Subcutaneous abdominal adipose tissue (tissue), 5 donors: Measurements from ENCODE around the gene CD1C.

ENCODE experiments used
- H3K27ac ChIP-seq: one replicate; pipeline ENCODE4 v1.7.0; 2013; ENCODE audit warnings: low read depth, mild to moderate bottlenecking, inconsistent platforms, low read length, moderate library complexity
- H3K27me3 ChIP-seq, 5 donors: one replicate each; pipeline ENCODE4 v1.7.0; 2013; ENCODE audit warnings: low read length in 5 of 5, inconsistent platforms in 1 of 5; ENCODE audit not compliant: control insufficient read depth in 5 of 5, insufficient read depth in 4 of 5
- H3K36me3 ChIP-seq, 5 donors: one replicate each; pipeline ENCODE4 v1.7.0; 2013; ENCODE audit warnings: low read length in 5 of 5; ENCODE audit not compliant: control insufficient read depth in 5 of 5, insufficient read depth in 5 of 5
- H3K4me1 ChIP-seq, 5 donors: one replicate each; pipeline ENCODE4 v1.7.0; 2013; ENCODE audit warnings: low read length in 5 of 5, mild to moderate bottlenecking in 3 of 5, moderate library complexity in 1 of 5; ENCODE audit not compliant: control insufficient read depth in 5 of 5, insufficient read depth in 5 of 5
- H3K4me3 ChIP-seq, 5 donors: one replicate each; pipeline ENCODE4 v1.7.0; 2013; ENCODE audit warnings: low read length in 5 of 5, low read depth in 1 of 5
- H3K9ac ChIP-seq, 5 donors: one replicate each; pipeline ENCODE4 v1.7.0; 2013; ENCODE audit warnings: low read length in 5 of 5, mild to moderate bottlenecking in 4 of 5, moderate library complexity in 3 of 5
- H3K9me3 ChIP-seq, 5 donors: one replicate each; pipeline ENCODE4 v1.7.0; 2013; ENCODE audit warnings: low read length in 5 of 5; ENCODE audit not compliant: control insufficient read depth in 5 of 5
- donor health status: healthy.
- donor health status: healthy.
- donor health status: healthy.
- donor health status: healthy.
- donor health status: healthy.

CD1C gene

DNA sequence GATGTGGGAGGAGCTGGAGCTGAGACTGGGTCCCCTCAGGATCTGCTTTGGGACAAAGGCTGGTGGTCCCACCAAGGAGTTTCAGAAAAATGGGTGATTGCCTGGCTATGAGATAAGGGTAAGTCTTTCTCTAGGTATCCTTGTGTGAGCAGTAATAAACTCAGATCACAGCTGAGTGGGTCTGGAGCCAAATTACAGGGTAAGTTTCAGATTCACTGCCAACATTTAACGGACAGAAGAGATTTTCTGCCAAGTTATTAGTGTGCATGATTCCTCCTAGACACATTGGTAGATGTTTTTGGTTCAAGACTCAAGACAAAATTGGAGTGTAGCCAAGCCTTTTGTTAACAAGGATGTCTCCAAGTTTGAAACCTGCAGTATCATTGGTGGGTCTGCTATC, 34.1 kb downstream of the CD1C start:
- H3K9me3 ChIP-seq = peaks cover 0 to 4% (median 0%) of the 10 kb centered on the region in 5 donors
- H3K27ac ChIP-seq = no peak overlapping the region
- no peaks in the 10 kb centered on the region for H3K36me3 ChIP-seq
- H3K4me1 ChIP-seq = no peaks in the 10 kb centered on the region
- peaks cover 0 to 2% (median 0%) of the 10 kb centered on the region in 5 donors for H3K27me3 ChIP-seq
- H3K4me3 ChIP-seq = no peak overlapping the region
- no peak overlapping the region for H3K9ac ChIP-seq

DNA sequence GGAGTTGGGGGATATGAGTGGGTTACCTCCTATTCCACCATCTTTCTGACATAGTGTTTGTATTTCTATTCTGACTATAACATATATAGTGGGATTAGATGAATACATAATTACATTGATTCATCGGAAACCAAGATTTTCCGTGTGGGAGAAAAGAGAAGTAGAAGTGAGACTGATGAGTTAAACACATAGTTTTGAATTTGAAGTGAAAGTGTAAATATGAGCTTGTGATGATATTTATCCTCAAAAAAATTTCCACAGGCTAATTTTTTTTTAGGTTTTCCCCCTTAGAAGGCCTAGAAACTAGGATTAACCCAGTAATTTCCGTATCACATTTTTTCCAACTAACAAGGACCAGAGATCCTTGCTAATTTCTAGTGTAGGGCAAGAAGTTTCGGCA, 34.7 kb downstream of the CD1C start:
- Histone ChIP-seq H3K4me3 (no peak overlapping the region), H3K9ac (no peak overlapping the region), H3K27me3 (peaks cover 0 to 2% (median 0%) of the 10 kb centered on the region in 5 donors), H3K9me3 (peaks cover 0 to 4% (median 0%) of the 10 kb centered on the region in 5 donors), H3K36me3 (no peaks in the 10 kb centered on the region), H3K4me1 (no peaks in the 10 kb centered on the region), H3K27ac (no peak overlapping the region)

DNA sequence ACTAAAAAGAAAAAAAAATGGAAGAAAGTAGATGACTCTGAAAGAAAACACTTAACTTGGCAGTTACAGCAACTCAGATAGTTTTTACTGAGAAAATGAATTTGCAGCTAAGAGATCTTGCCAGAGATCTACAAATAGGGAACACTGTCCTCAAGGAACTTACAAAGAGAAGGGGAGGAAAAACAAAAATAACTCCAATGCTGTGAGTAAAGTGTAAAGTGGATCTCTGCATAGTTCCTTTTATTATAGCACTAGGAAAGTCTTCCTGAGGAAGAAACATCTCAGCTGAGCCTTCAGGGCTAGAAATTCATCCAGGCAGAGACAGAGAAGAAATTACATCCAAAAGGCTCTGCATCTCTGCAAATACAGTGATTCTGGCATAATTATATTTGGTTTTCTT, 37.8 kb downstream of the CD1C start:
- H3K4me1 ChIP-seq = no peaks in the 10 kb centered on the region
- H3K36me3 ChIP-seq = no peaks in the 10 kb centered on the region
- H3K27me3 ChIP-seq = peaks cover 0 to 5% (median 0%) of the 10 kb centered on the region in 5 donors
- H3K27ac ChIP-seq = no peak overlapping the region
- H3K4me3 ChIP-seq = no peak overlapping the region
- no peak overlapping the region for H3K9ac ChIP-seq
- H3K9me3 ChIP-seq = peaks cover 0 to 4% (median 0%) of the 10 kb centered on the region in 5 donors

DNA sequence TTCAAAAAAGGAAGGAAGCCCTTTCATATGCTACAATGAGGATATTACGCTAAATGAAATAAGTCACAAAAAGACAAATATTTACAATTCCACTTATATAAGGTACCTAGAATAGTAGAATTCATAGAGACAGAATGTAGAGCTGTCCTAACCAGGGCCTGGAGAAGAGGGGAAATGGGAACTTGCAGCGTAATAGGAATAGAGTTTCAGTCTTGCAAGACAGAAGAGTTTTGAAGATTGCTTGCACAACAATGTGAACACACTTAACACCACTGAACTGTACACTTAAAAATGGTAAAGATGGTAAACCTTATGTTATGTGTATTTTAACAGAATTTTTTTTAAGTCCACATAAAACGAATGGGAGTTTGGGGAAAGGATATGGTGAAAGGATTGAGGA, 38.7 kb downstream of the CD1C start:
- Histone ChIP-seq H3K27me3 (peaks cover 0 to 5% (median 0%) of the 10 kb centered on the region in 5 donors), H3K4me3 (no peak overlapping the region), H3K9ac (no peak overlapping the region), H3K9me3 (peaks cover 0 to 1% (median 0%) of the 10 kb centered on the region in 5 donors), H3K36me3 (no peaks in the 10 kb centered on the region), H3K4me1 (no peaks in the 10 kb centered on the region), H3K27ac (no peak overlapping the region)

DNA sequence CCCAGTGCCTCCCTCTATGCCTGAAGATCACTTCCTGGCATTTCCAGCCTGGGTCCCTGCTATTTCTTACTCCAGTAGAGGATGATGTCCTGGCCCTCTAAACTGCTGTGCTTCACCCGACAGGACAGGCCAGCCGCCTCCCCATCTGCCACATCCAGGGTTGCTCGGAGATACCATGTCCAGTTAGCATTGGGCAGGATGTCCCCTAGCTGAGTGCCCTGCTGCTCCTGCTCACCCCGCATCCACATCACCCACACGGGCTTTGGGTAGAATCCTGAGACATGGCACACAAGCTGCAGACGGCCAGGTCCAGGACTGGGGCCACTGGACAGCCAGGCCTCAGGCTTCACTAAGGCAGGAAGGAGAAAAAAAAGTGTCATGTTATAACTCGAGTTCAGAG, 39.6 kb downstream of the CD1C start:
- Histone ChIP-seq H3K9ac (no peak overlapping the region), H3K4me1 (no peaks in the 10 kb centered on the region), H3K27ac (no peak overlapping the region), H3K9me3 (no peaks in the 10 kb centered on the region), H3K27me3 (peaks cover 0 to 3% (median 0%) of the 10 kb centered on the region in 5 donors), H3K4me3 (no peak overlapping the region), H3K36me3 (no peaks in the 10 kb centered on the region)

DNA sequence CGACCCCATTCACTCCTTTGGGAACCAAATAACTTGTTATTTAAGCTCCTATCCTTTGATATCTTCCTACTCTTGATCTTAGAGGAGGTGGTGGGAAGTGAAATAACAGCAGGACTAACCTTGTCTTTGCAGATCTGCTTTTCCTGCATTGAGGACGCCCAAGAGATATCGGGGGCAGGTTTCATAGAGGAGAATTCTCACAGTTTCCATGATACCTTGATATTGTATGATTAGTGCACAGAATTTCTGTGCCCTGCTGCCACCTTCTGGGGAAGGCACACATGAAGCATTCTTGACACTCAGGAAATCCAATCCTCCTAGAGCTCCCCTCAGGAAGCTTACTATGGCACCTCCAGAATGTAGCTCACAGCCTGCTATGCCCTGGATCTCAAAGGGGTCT, 40.0 kb downstream of the CD1C start:
- no peaks in the 10 kb centered on the region for H3K9me3 ChIP-seq
- H3K27me3 ChIP-seq = peaks cover 0 to 3% (median 0%) of the 10 kb centered on the region in 5 donors
- no peaks in the 10 kb centered on the region for H3K4me1 ChIP-seq
- no peak overlapping the region for H3K4me3 ChIP-seq
- H3K9ac ChIP-seq = no peak overlapping the region
- no peak overlapping the region for H3K27ac ChIP-seq
- no peaks in the 10 kb centered on the region for H3K36me3 ChIP-seq

DNA sequence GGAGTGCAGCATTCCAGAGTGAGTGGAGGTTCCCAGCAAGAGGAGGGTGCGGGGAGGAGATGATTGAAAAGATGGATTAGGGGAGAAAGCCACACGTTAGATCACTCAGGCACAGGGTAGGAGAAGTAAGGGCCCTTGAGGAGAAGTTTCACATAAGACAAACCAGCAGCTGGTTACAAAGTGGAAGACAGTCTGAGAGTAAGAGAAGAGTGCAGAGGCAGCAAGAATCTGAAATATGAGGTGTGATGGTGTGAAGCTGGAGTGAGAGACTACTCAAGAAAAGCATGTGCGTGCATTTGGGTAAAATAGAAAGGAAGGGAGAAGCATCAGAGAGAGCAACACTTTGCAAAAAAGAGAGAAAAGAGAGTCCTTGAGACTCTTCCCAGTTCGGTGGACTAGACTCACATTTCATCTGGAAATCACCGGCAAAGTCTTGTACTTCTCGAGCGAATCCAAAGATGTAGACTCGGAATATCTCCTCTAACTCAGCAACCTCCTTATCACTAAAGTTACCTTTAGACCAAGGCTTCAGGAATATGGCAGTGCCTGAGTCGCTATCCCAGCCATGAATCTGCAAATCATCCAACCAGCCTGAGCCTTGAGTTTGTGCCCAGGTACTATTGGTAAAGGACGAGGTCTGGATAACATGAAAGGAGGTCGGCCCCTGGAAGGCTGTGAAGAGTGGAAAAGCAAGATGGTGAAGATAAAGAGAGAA, 40.8 kb downstream of the CD1C start:
- Histone ChIP-seq H3K27ac (no peak overlapping the region), H3K36me3 (no peaks in the 10 kb centered on the region), H3K9me3 (no peaks in the 10 kb centered on the region), H3K4me3 (no peak overlapping the region), H3K9ac (no peak overlapping the region), H3K27me3 (peaks cover 0 to 3% (median 0%) of the 10 kb centered on the region in 5 donors), H3K4me1 (no peaks in the 10 kb centered on the region)

DNA sequence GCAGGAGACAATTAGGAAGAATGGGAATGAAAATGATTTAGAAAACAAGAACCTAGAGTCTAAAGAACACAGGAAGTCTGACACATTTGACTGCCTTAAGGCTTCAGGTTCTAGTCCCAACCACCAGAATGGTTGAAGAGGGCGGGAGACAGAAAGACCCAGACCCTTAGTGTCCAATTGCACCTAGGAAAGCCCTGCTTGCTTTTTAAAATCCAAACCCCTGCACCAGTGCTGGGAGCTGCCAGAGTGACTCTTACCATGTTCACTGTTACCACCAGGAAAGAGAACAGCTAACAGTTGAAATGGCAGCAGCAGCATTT, 41.3 kb downstream of the CD1C start:
- H3K9ac ChIP-seq = no peak overlapping the region
- H3K4me3 ChIP-seq = no peak overlapping the region
- no peaks in the 10 kb centered on the region for H3K4me1 ChIP-seq
- H3K9me3 ChIP-seq = no peaks in the 10 kb centered on the region
- no peak overlapping the region for H3K27ac ChIP-seq
- no peaks in the 10 kb centered on the region for H3K36me3 ChIP-seq
- H3K27me3 ChIP-seq = peaks cover 0 to 3% (median 0%) of the 10 kb centered on the region in 5 donors

DNA sequence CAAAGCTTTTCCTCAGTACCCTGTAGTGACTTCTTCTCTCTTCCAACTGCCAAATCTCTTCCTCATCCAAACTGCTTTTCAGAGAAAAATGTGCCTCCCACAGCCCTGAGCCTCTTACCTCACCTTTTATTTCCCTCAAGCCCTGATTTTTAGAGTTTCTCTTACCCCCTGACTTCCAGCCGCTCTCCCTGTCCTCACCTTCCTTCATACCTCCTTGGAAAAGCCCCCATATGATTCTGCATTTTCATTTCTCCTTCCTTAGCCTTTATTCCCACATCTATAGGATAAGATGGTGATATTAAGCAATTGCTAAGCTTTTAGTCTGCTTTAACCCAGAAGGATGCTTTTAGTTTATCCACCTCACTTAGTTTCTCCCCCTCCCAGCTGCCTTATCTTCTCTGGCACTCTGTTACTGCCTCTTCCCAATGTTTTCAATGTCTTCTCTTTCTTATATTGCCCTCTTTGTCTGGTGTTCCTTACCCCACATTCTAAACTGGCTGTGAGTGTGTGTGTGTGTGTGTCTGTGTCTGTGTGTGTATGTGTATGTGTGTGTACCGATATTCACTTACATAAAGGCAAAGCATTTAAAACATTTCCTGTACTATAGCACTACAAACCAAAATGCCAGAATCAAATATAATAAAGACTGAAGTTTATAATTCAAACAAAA, 41.9 kb downstream of the CD1C start, which contains the start of gene CD1B:
Gene CD1B, minus strand, starts transcription at position 51 of the 670 bp plus-strand sequence. CDS start 108 bp downstream, outside the sequence.
- Histone ChIP-seq H3K27ac (no peak within 1 kb of the TSS), H3K9ac (no peak within 1 kb of the TSS), H3K4me1 (no peaks in the 10 kb centered on the region), H3K9me3 (no peaks in the 10 kb centered on the region), H3K27me3 (peaks cover 0 to 3% (median 0%) of the 10 kb centered on the region in 5 donors), H3K36me3 (no peaks in the 10 kb centered on the region), H3K4me3 (no peak within 1 kb of the TSS)

DNA sequence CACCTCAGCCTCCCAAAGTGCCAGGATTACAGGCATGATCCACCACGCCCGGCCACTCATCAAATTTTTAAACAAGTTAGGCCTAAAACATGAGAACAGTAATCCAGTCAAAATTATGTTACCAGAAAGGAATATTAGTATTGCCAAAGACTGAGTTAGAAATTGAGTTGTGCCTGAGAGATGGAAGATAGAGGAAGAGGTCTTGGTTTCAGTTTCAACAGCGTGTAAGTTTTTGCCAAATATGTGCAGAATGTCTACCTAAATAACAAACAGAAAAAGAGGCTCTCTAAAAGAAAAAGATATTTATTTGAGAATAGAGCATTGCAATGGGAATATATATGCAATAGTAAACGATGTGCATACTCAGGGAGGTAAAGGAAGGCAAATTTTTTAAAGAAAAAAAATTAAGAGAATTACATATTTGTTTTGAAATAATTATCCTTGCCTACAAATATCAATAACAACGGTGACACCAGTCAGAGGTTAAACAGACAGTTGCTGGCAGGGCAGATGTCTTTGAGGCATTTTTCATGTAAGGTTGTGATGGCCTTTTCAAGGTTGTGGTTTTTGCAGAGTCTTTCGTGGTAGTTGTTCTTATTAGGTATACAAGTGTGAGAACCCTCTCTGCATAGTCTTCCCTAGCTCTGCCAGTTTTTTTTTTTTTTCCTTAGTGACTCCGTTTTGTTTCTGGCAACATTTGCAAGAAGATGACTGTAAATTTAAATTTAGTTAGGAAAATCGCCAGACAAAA, 43.9 kb downstream of the CD1C start:
- no peak overlapping the region for H3K9ac ChIP-seq
- H3K4me3 ChIP-seq = no peak overlapping the region
- no peak overlapping the region for H3K27ac ChIP-seq
- H3K4me1 ChIP-seq = no peaks in the 10 kb centered on the region
- no peaks in the 10 kb centered on the region for H3K36me3 ChIP-seq
- H3K27me3 ChIP-seq = peaks cover 0 to 3% (median 0%) of the 10 kb centered on the region in 5 donors
- no peaks in the 10 kb centered on the region for H3K9me3 ChIP-seq
